Adrenal gland (tissue), 12 donors: ENCODE measurements around the gene ASIC5. TPM values are rescaled to one million over a fixed set of nuclear protein-coding genes. Genes with fewer than 3 reads are reported as not detected.

Experiments
- DNase-seq, 7 donors: peaks; one replicate each; pipeline ENCODE4 v3.0.0-alpha.2; 2019 to 2020
- H3K27ac ChIP-seq, 5 donors: fragments of 200-600 bp; sonication (generic) in 4 of 5; 1 replicate in 3 of 5; 2 replicates in 2 of 5; pipeline versions ENCODE4 v1.5.1 to v1.8.0; 2016 to 2020; ENCODE audit warnings: mild to moderate bottlenecking in 1 of 5
- H3K27me3 ChIP-seq: fragments of 200-600 bp; 2 replicates; pipeline ENCODE4 v1.8.0; 2021
- H3K36me3 ChIP-seq, 2 donors: fragments of 200-600 bp; replicated peaks in 1 of 2; 1 replicate in 1 of 2; 2 replicates in 1 of 2; pipeline versions ENCODE4 v1.5.1 to v1.8.0; 2018 to 2022
- H3K4me1 ChIP-seq, 2 donors: fragments of 200-600 bp; replicated peaks in 1 of 2; 1 replicate in 1 of 2; 2 replicates in 1 of 2; pipeline versions ENCODE4 v1.5.1 to v1.8.0; 2018 to 2021
- H3K4me3 ChIP-seq, 4 donors: fragments of 200-600 bp; sonication (generic) in 3 of 4; one replicate each; pipeline ENCODE4 v1.5.1; 2016 to 2018
- H3K9me3 ChIP-seq, 3 donors: fragments of 200-600 bp; sonication (generic) in 1 of 3; replicated peaks in 1 of 3; 1 replicate in 2 of 3; 2 replicates in 1 of 3; pipeline versions ENCODE4 v1.5.1 to v1.8.0; 2016 to 2021
- CTCF ChIP-seq, 6 experiments: fragments of 450-650 bp in 4 of 6; fragments of 200-600 bp in 2 of 6; sonication (generic) in 1 of 6; IDR thresholded peaks; 1 replicate in 5 of 6; 2 replicates in 1 of 6; pipeline versions ENCODE4 v1.5.1 to v1.8.0; 2016 to 2021; ENCODE audit warnings: antibody characterized with exemption in 6 of 6, mild to moderate bottlenecking in 2 of 6, moderate library complexity in 1 of 6
- POLR2A ChIP-seq, 2 donors: fragments of 450-650 bp; IDR thresholded peaks; one replicate each; pipeline ENCODE4 v1.6.1; 2017; ENCODE audit warnings: antibody characterized with exemption in 2 of 2, mild to moderate bottlenecking in 2 of 2, moderate library complexity in 1 of 2
- WGBS, 4 donors: extraction: QIAGEN DNeasy Blood & Tissue Kit in 2 of 4; methylation state at CpG; one replicate each; pipeline versions ENCODE4 v1.1.5 to v1.1.7; 2013 to 2017; 5-methylcytosine and 5-hydroxymethylcytosine counted together
- intact Hi-C, 2 donors: fragments of 100-400 bp; cut with DNase I; formaldehyde crosslinking; loops; one replicate each; pipeline versions ENCODE4 v1.14.1 to v1.15.0; 2022 to 2023
- polyA plus RNA-seq, 3 donors: library from polyadenylated mRNA; stranded (reverse); fragments of 200-250 nt in 2 of 3; fragments of 350-450 nt in 1 of 3; fragmentation: Illumina TruSeq in 1 of 3; extraction: RNeasy Lipid Tissue Mini Kit (QIAGEN cat#74804) in 1 of 3; gene quantifications; one replicate each; pipeline ENCODE4 v1.2.3, GENCODE V29; 2013 to 2014
- total RNA-seq, 9 donors: library from RNA; depleted of rRNA in 4 of 9; stranded (reverse); fragments of >200 nt in 4 of 9; fragments of 120-200 nt in 1 of 9; fragmentation: NEBNext Ultra II Directional in 1 of 9; extraction: Animal tissue kit (Norgen Biotek cat#: 25700) in 1 of 9; gene quantifications; one replicate each; pipeline versions ENCODE4 v1.1.0 to v1.2.4, GENCODE V29; 2013 to 2023
- donor health status: healthy with polysubstance abuse.
- donor health status: Bipolar disorder and iron deficiency.
- donor health status: DM: yes; HTN: yes; CAD: no.
- donor health status: DM: no; HTN: no; CAD: no.
- donor health status: DM: no; HTN: no; CAD: no.
- donor health status: DM: yes; HTN: yes; CAD: no.

Gene ASIC5
- total and polyA plus RNA-seq, 12 donors = not detected

GRCh38 chr4:155879767-155880166, 13.7 kb upstream of the ASIC5 start:
- intact Hi-C loops = no loop called here
- Histone ChIP-seq H3K27me3 (no peaks in the 10 kb centered on the region), H3K9me3 (no peaks in the 10 kb centered on the region), H3K36me3 (no peaks in the 10 kb centered on the region), H3K4me1 (no peaks in the 10 kb centered on the region), H3K27ac (no peak overlapping the region), H3K4me3 (no peak overlapping the region)
- DNase-seq = no peak
- no peak for TF ChIP-seq POLR2A (IDR thresholded peaks at IDR 0.05)
- TF ChIP-seq CTCF (IDR thresholded peaks at IDR 0.05) = no peak

GRCh38 chr4:155878611-155879010, 12.5 kb upstream of the ASIC5 start:
- intact Hi-C loops = no loop called here
- DNase-seq = no peak
- H3K9me3 ChIP-seq = no peaks in the 10 kb centered on the region
- no peak overlapping the region for H3K27ac ChIP-seq
- no peak overlapping the region for H3K4me3 ChIP-seq
- no peak for TF ChIP-seq CTCF (IDR thresholded peaks at IDR 0.05)
- TF ChIP-seq POLR2A (IDR thresholded peaks at IDR 0.05) = no peak
- H3K36me3 ChIP-seq = no peaks in the 10 kb centered on the region
- 29 to 44% (median 41%) methylated on average over 2 of the region's 2 CpGs for WGBS, 4 donors
- no peaks in the 10 kb centered on the region for H3K27me3 ChIP-seq
- no peaks in the 10 kb centered on the region for H3K4me1 ChIP-seq

- H3K4me3 ChIP-seq = no peak overlapping the region
- intact Hi-C loops = no loop called here
- no peak for TF ChIP-seq POLR2A (IDR thresholded peaks at IDR 0.05)
- TF ChIP-seq CTCF (IDR thresholded peaks at IDR 0.05) = no peak
- no peaks in the 10 kb centered on the region for H3K4me1 ChIP-seq
- no peaks in the 10 kb centered on the region for H3K27me3 ChIP-seq
- 85 to 92% (median 87%) methylated on average over 4 of the region's 4 CpGs for WGBS, 4 donors
- H3K27ac ChIP-seq = no peak overlapping the region
- no peak for DNase-seq
- no peaks in the 10 kb centered on the region for H3K9me3 ChIP-seq
- no peaks in the 10 kb centered on the region for H3K36me3 ChIP-seq
These were observed 11.9 kb upstream of the ASIC5 start for GRCh38 chr4:155877971-155878370.

GRCh38 chr4:155875878-155876277, 9.8 kb upstream of the ASIC5 start:
- no peaks in the 10 kb centered on the region for H3K4me1 ChIP-seq
- WGBS, 4 donors = 80 to 90% (median 87%) methylated on average over 1 of the region's 1 CpG
- intact Hi-C loops = no loop called here
- no peak for DNase-seq
- H3K36me3 ChIP-seq = no peaks in the 10 kb centered on the region
- no peak overlapping the region for H3K27ac ChIP-seq
- H3K4me3 ChIP-seq = no peak overlapping the region
- H3K27me3 ChIP-seq = no peaks in the 10 kb centered on the region
- TF ChIP-seq CTCF (IDR thresholded peaks at IDR 0.05) (no peak), POLR2A (IDR thresholded peaks at IDR 0.05) (no peak)
- no peaks in the 10 kb centered on the region for H3K9me3 ChIP-seq
